Bone marrow (tissue), 2 donors: Measurements from ENCODE around the gene TMEM175.

Experiments used
- DNase-seq, 2 donors: peaks; one replicate each; lab custom pipeline; 2025; lab: John Stamatoyannopoulos, UW

TMEM175 gene

GRCh38 chr4:899556-899906 lies 32.7 kb upstream of the TMEM175 start:
- no peak for DNase-seq

GRCh38 chr4:900073-900472 lies 32.2 kb upstream of the TMEM175 start:
- no peak for DNase-seq

- no peak for DNase-seq
These were observed 31.5 kb upstream of the TMEM175 start for GRCh38 chr4:900721-901120.

- no peak for DNase-seq
These were observed 30.9 kb upstream of the TMEM175 start for GRCh38 chr4:901192-901910.

- DNase-seq: no peak
These were observed 28.9 kb upstream of the TMEM175 start for GRCh38 chr4:903066-904046.

GRCh38 chr4:905485-906338 lies 26.5 kb upstream of the TMEM175 start:
- no peak for DNase-seq

- no peak for DNase-seq
These were observed 25.7 kb upstream of the TMEM175 start for GRCh38 chr4:906339-907102.

- no peak for DNase-seq
These were observed 25.2 kb upstream of the TMEM175 start for GRCh38 chr4:907103-907400.

- DNase-seq: no peak
These were observed 24.4 kb upstream of the TMEM175 start for GRCh38 chr4:907691-908425.

GRCh38 chr4:909131-909571 lies 23.1 kb upstream of the TMEM175 start:
- DNase-seq: no peak

- no peak for DNase-seq
These were observed 22.4 kb upstream of the TMEM175 start for GRCh38 chr4:909821-910220.

GRCh38 chr4:910366-911091 lies 21.7 kb upstream of the TMEM175 start:
- no peak for DNase-seq

- no peak for DNase-seq
These were observed 21.0 kb upstream of the TMEM175 start for GRCh38 chr4:911221-911751.

- no peak for DNase-seq
These were observed 20.3 kb upstream of the TMEM175 start for GRCh38 chr4:911871-912490.

- DNase-seq: no peak
These were observed 19.5 kb upstream of the TMEM175 start for GRCh38 chr4:912548-913279.

- no peak for DNase-seq
These were observed 19.0 kb upstream of the TMEM175 start for GRCh38 chr4:913280-913618.

GRCh38 chr4:914531-914930 lies 17.7 kb upstream of the TMEM175 start:
- DNase-seq: no peak

- no peak for DNase-seq
These were observed 17.2 kb upstream of the TMEM175 start for GRCh38 chr4:915041-915474.

GRCh38 chr4:915595-915994 lies 16.7 kb upstream of the TMEM175 start:
- peak in 1 of 2 donors; percentile 24 for DNase-seq
